Memory B cell (primary cell): ENCODE measurements around the gene CNFN.

Experiments
- ATAC-seq: fragments of 150-1000 bp; cut with Tn5 transposase; 2 replicates; pipeline ENCODE4 v1.10.0; 2021; ENCODE audit warnings: low read depth, mild to moderate bottlenecking, moderate library complexity
- DNase-seq, 2 donors: peaks; one replicate each; pipeline ENCODE4 v3.0.0; 2022; ENCODE audit warnings: low spot score in 2 of 2
- H3K27ac Mint-ChIP-seq: one replicate; pipeline ENCODE4 v1.8.0; 2022; ENCODE audit warnings: mild to moderate bottlenecking, moderate library complexity, mixed read lengths
- H3K27me3 Mint-ChIP-seq: one replicate; pipeline ENCODE4 v1.8.0; 2022; ENCODE audit warnings: mixed read lengths
- H3K36me3 Mint-ChIP-seq: one replicate; pipeline ENCODE4 v1.8.0; 2022; ENCODE audit warnings: mild to moderate bottlenecking, mixed read lengths
- H3K4me1 Mint-ChIP-seq: one replicate; pipeline ENCODE4 v1.8.0; 2022; ENCODE audit warnings: mixed read lengths
- H3K4me3 Mint-ChIP-seq: one replicate; pipeline ENCODE4 v1.8.0; 2022; ENCODE audit warnings: mild to moderate bottlenecking, moderate library complexity, mixed read lengths
- H3K9me3 Mint-ChIP-seq: one replicate; pipeline ENCODE4 v1.8.0; 2022; ENCODE audit warnings: mixed read lengths

Gene CNFN

GRCh38 chr19:42375415-42376176 lies 14.5 kb downstream of the CNFN start:
- peaks cover 3% of the 10 kb centered on the region for H3K36me3 Mint-ChIP-seq
- no peak for ATAC-seq
- no peak overlapping the region for H3K4me3 Mint-ChIP-seq
- H3K4me1 Mint-ChIP-seq = peaks cover 6% of the 10 kb centered on the region
- DNase-seq = no peak
- H3K27ac Mint-ChIP-seq = no peak overlapping the region
- H3K9me3 Mint-ChIP-seq = no peaks in the 10 kb centered on the region
- no peaks in the 10 kb centered on the region for H3K27me3 Mint-ChIP-seq

- Mint-ChIP-seq H3K27me3 (no peaks in the 10 kb centered on the region), H3K4me3 (no peak overlapping the region), H3K4me1 (peaks cover 12% of the 10 kb centered on the region)
These were observed 15.2 kb downstream of the CNFN start for GRCh38 chr19:42374826-42375376.

DNA sequence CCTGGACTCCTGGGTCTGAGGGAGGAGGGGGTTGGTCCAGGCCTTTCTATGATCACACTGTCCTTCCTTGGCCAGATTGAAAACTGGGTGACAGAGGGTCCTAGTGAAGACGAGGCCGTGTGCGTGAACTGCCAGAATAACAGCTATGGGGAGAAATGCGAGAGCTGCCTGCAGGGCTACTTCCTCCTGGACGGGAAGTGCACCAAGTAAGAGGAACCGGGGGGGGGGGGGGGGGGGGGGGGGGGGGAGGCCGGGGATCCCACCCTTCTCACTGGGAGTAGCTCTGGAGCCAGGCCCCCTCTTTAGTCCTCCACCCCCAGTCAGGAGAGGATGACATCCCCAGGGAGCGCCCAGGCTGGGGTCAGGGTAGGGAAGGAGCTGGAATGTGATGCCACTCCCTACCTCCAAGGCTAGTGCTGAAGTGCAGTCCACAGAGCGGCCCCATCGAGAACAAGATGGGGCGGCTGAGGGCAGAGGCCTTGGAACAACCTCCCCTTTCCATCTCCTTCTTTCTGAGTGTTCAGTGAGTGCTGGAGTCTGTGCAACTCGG lies 19.4 kb downstream of the CNFN start:
- no peaks in the 10 kb centered on the region for H3K27me3 Mint-ChIP-seq
- no peaks in the 10 kb centered on the region for H3K9me3 Mint-ChIP-seq
- no peak overlapping the region for H3K4me3 Mint-ChIP-seq
- peaks cover 2% of the 10 kb centered on the region for H3K36me3 Mint-ChIP-seq
- H3K27ac Mint-ChIP-seq = no peak overlapping the region
- peaks cover 27% of the 10 kb centered on the region for H3K4me1 Mint-ChIP-seq
- DNase-seq (no peak), ATAC-seq (peak; percentile 34)

More at GRCh38 chr19:42374826-42375376, 15.2 kb downstream of the CNFN start:
- ATAC-seq = no peak
- Mint-ChIP-seq H3K36me3 (peaks cover 3% of the 10 kb centered on the region), H3K9me3 (no peaks in the 10 kb centered on the region), H3K27ac (no peak overlapping the region)
- DNase-seq = no peak

- DNase-seq (no peak), ATAC-seq (no peak)
- H3K9me3 Mint-ChIP-seq = no peaks in the 10 kb centered on the region
- peak overlapping the region; percentile 26 for H3K27ac Mint-ChIP-seq
- H3K27me3 Mint-ChIP-seq = no peaks in the 10 kb centered on the region
- peak overlapping the region; percentile 50 for H3K4me3 Mint-ChIP-seq
- H3K4me1 Mint-ChIP-seq = peaks cover 30% of the 10 kb centered on the region
- peaks cover 2% of the 10 kb centered on the region for H3K36me3 Mint-ChIP-seq
These were observed 20.0 kb downstream of the CNFN start for GRCh38 chr19:42370068-42370520.

DNA sequence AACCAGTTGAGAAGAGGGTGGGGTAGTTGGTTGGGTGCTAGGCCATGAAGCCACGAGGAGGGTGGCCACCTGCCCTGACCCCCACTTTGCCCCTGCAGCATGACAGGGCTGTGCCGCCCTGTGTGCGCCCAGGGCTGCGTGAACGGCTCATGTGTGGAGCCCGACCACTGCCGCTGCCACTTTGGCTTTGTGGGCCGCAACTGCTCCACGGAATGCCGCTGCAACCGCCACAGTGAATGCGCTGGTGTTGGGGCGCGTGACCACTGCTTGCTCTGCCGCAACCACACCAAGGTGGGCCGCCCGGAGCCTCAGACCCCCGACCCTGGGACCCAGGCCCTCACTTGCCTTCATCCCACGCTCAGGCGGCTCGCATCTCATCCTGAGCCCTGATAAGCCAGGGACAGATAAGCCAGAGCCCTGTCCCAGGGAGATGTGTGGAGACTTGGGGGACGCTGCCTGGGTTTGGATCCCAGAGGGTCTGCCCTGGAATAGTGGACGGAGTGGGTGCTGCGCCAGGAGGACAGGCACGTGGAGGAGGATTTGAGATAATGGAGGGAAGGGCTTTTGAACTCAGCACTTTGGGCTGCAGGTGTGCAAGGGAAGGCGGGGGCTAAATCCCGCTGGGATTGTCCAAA lies 20.5 kb downstream of the CNFN start:
- DNase-seq = no peak
- Mint-ChIP-seq H3K27me3 (no peaks in the 10 kb centered on the region), H3K4me1 (peaks cover 36% of the 10 kb centered on the region), H3K9me3 (no peaks in the 10 kb centered on the region), H3K27ac (no peak overlapping the region), H3K36me3 (peaks cover 2% of the 10 kb centered on the region), H3K4me3 (no peak overlapping the region)
- ATAC-seq = no peak

DNA sequence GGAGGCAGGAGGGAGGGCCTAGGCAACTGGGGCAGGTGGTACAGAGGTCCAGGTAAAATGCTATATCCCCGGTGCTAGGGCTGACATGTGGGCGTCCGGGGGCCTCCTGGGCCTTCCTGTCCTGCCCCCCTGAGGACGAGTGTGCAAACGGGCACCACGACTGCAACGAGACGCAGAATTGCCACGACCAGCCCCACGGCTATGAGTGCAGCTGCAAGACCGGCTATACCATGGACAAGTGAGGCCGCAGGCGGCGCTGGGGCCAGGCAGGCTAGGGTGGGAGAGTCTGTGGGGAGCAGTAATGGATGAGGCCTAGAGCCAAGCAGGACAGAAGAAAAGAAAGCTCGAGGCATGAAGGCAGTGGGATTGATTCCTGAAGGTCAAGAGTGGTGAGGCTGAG lies 21.3 kb downstream of the CNFN start:
- ATAC-seq (no peak), DNase-seq (no peak)
- no peaks in the 10 kb centered on the region for H3K27me3 Mint-ChIP-seq
- H3K9me3 Mint-ChIP-seq = no peaks in the 10 kb centered on the region
- peak overlapping the region; percentile 20 for H3K27ac Mint-ChIP-seq
- peaks cover 2% of the 10 kb centered on the region for H3K36me3 Mint-ChIP-seq
- H3K4me1 Mint-ChIP-seq = peaks cover 43% of the 10 kb centered on the region
- H3K4me3 Mint-ChIP-seq = no peak overlapping the region

GRCh38 chr19:42368360-42368759 lies 21.7 kb downstream of the CNFN start:
- peaks cover 47% of the 10 kb centered on the region for H3K4me1 Mint-ChIP-seq
- ATAC-seq (no peak), DNase-seq (no peak)
- no peak overlapping the region for H3K27ac Mint-ChIP-seq
- H3K36me3 Mint-ChIP-seq = peaks cover 5% of the 10 kb centered on the region
- H3K4me3 Mint-ChIP-seq = no peak overlapping the region
- peaks cover 1% of the 10 kb centered on the region for H3K9me3 Mint-ChIP-seq
- no peaks in the 10 kb centered on the region for H3K27me3 Mint-ChIP-seq

DNA sequence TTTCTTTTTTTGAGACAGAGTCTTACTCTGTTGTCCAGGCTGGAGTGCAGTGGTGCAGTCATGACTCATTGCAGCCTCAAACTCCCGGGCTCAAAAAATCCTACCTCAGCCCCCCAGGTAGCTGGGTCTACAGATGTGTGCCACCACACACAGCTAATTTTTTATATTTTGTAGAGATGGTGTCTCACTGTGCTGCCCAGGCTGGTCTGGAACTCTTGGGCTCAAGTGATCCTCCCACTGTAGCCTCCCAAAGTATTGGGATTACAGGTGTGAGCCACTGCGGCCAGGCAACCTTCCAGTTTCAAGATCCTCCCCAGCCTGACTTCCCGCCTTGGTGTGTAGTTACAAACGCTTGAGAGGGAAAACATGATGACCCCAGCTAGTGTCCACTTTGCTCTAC lies 22.2 kb downstream of the CNFN start:
- no peak overlapping the region for H3K4me3 Mint-ChIP-seq
- no peaks in the 10 kb centered on the region for H3K27me3 Mint-ChIP-seq
- H3K27ac Mint-ChIP-seq = peak overlapping the region; percentile 28
- H3K9me3 Mint-ChIP-seq = peaks cover 1% of the 10 kb centered on the region
- ATAC-seq (no peak), DNase-seq (no peak)
- H3K4me1 Mint-ChIP-seq = peaks cover 51% of the 10 kb centered on the region
- H3K36me3 Mint-ChIP-seq = peaks cover 5% of the 10 kb centered on the region

DNA sequence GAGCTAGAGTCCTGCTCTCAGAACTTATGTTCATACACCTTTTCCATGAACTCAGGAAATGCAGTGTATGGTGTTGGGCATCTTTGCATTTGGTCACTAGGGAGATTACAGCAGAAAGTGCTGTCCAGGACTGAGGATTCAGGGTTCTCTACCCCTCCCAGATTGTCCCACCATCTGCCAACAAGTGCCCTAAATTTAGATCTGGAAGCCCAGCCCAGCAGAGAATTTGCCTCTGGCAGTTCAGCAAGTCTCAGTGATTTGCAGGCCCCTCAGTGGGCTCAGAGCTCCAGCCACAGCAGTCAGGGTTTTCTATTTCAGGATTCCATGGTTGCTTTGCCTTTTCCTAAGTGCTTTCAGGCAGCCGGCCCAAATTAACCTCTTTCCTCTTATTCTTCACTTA lies 23.4 kb downstream of the CNFN start:
- peak overlapping the region; percentile 65 for H3K27ac Mint-ChIP-seq
- peak overlapping the region; percentile 8 for H3K4me3 Mint-ChIP-seq
- H3K27me3 Mint-ChIP-seq = no peaks in the 10 kb centered on the region
- H3K9me3 Mint-ChIP-seq = peaks cover 1% of the 10 kb centered on the region
- H3K4me1 Mint-ChIP-seq = peaks cover 47% of the 10 kb centered on the region
- peaks cover 5% of the 10 kb centered on the region for H3K36me3 Mint-ChIP-seq
- DNase-seq = no peak
- no peak for ATAC-seq

DNA sequence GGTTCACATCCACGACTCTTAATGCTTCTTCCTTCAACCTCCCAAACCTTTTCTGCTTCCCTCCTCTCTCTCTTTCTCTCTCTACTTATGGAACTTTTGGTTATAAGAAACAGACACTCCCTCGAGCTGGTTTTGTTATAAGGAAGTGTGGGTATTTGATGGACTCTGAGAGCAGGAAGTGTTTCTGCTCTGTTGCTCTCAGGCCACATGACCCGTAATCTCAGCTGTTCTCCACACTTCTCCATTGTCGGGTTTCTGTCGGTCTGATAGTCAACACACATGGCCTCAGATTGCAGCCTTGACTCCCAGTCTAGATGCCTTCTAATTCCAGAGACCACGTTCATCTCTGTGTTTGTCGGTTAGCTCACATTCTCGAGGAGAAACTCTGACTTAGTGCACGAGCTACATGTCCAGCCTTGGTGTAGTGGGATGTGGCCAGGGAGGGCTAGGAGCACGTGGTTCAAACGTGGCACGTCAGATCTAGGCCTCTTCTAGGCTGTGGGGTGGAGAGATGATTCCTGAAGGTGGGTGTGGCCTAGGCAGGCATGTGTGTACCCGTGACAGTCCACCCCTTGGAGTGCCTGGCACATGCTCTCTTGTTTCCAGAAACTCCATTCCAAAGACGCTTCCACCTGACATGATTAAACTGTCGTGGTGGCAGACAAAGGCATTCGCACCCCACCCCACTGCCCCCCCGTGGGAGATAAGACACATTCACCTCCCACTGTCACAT lies 26.3 kb downstream of the CNFN start:
- peak in 1 of 2 donors; percentile 47 for DNase-seq
- peak; percentile 71 for ATAC-seq
- H3K4me3 Mint-ChIP-seq = peak overlapping the region; percentile 49
- no peaks in the 10 kb centered on the region for H3K27me3 Mint-ChIP-seq
- H3K4me1 Mint-ChIP-seq = peaks cover 37% of the 10 kb centered on the region
- H3K9me3 Mint-ChIP-seq = peaks cover 1% of the 10 kb centered on the region
- peaks cover 9% of the 10 kb centered on the region for H3K36me3 Mint-ChIP-seq
- peak overlapping the region; percentile 94 for H3K27ac Mint-ChIP-seq

DNA sequence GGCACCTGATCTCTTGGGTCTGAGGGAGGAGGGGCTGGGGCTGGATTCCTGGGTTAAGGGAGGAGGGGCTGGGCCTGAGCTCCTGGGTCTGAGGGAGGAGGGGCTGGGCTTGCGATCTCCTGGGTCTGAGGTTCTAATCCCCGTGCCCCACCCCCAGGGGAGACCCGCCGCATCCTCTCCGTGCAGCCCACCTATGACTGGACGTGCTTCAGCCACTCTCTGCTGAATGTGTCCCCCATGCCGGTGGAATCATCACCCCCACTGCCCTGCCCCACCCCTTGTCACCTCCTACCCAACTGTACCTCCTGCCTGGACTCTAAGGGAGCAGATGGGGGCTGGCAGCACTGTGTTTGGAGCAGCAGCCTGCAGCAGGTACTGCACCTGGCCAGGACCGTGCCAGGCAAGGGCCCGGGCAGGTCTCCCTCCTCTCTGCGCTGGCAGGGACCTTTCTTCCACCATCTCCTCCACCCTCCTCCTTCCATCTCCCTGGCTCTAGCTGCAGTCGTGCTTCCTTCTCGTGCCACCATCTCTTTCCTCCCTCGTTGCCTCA lies 27.1 kb downstream of the CNFN start:
- Mint-ChIP-seq H3K27me3 (no peaks in the 10 kb centered on the region), H3K4me3 (peak overlapping the region; percentile 14), H3K4me1 (peaks cover 33% of the 10 kb centered on the region), H3K27ac (peak overlapping the region; percentile 94), H3K9me3 (peaks cover 1% of the 10 kb centered on the region), H3K36me3 (peaks cover 9% of the 10 kb centered on the region)
- ATAC-seq = no peak
- DNase-seq = no peak

DNA sequence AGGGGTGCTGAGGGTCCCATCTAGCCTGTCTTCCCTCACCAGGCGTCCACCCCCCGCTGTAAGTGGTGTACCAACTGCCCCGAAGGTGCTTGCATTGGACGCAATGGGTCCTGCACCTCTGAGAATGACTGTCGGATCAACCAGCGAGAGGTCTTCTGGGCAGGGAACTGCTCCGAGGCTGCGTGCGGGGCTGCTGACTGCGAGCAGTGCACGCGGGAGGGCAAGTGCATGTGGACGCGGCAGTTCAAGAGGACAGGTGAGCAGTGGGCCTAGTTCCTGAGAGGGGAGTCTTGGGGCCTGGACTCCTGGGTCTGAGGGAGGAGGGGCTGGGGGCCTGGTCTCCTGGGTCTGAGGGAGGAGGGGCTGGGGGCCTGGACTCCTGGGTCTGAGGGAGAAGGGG lies 27.8 kb downstream of the CNFN start:
- no peak overlapping the region for H3K4me3 Mint-ChIP-seq
- DNase-seq = no peak
- peaks cover 11% of the 10 kb centered on the region for H3K36me3 Mint-ChIP-seq
- H3K4me1 Mint-ChIP-seq = peaks cover 33% of the 10 kb centered on the region
- no peak overlapping the region for H3K27ac Mint-ChIP-seq
- H3K27me3 Mint-ChIP-seq = no peaks in the 10 kb centered on the region
- H3K9me3 Mint-ChIP-seq = peaks cover 1% of the 10 kb centered on the region
- no peak for ATAC-seq

DNA sequence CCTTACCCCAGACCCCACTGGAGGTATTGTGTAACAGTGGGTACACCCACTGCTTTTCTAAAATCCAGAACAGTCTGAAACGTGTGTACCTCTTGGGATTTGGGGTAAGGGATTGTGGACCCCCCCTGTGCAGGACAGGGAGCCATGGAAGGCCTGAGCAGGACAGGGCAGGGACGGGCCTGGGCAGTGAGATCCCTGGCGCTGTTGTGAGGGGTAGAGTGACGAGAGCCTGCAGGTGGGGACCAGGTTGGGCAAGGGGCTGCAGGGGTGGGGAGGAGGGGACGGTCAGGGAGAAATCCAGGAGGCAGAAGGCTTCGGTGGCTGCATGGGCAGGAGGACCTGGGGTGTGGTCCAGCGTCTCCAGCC lies 28.6 kb downstream of the CNFN start:
- Mint-ChIP-seq H3K36me3 (peaks cover 11% of the 10 kb centered on the region), H3K4me1 (peaks cover 32% of the 10 kb centered on the region), H3K4me3 (peak overlapping the region; percentile 21), H3K27ac (peak overlapping the region; percentile 84), H3K9me3 (peaks cover 1% of the 10 kb centered on the region), H3K27me3 (no peaks in the 10 kb centered on the region)
- DNase-seq (no peak), ATAC-seq (no peak)
